GM23338 (cell line): ENCODE data around the gene ROS1. TPM values are rescaled to one million over a fixed set of nuclear protein-coding genes. Genes with fewer than 3 reads are reported as not detected.

Source experiments
- ATAC-seq: fragments of 200-7000 bp; cut with Tn5 transposase; 3 replicates; pipeline ENCODE4 v1.9.1; 2020
- DNase-seq: peaks from one replicate; pipeline ENCODE4 v3.0.0-alpha.2; 2015; ENCODE audit warnings: low spot score
- H2AFZ ChIP-seq: fragments of 200-600 bp; sonication (generic); 2 replicates; pipeline ENCODE4 v1.8.0; 2016; ENCODE audit warnings: antibody characterized with exemption, mild to moderate bottlenecking, moderate library complexity
- H3F3A ChIP-seq: fragments of 200-600 bp; sonication (generic); replicated peaks from 2 replicates; pipeline ENCODE4 v1.8.0; 2017; ENCODE audit warnings: antibody characterized with exemption, mixed run types, low read depth
- H3K27ac ChIP-seq: fragments of 200-600 bp; sonication (generic); 2 replicates; pipeline ENCODE4 v1.6.1; 2016; ENCODE audit warnings: low read depth
- H3K27me3 ChIP-seq: fragments of 200-600 bp; sonication (generic); 2 replicates; pipeline ENCODE4 v1.8.0; 2016; ENCODE audit warnings: mild to moderate bottlenecking, mixed run types, moderate library complexity; ENCODE audit not compliant: insufficient read depth
- H3K36me3 ChIP-seq: fragments of 200-600 bp; sonication (generic); 2 replicates; pipeline ENCODE4 v1.8.0; 2016; ENCODE audit warnings: mild to moderate bottlenecking; ENCODE audit not compliant: insufficient read depth
- H3K4me1 ChIP-seq: fragments of 200-600 bp; sonication (generic); 2 replicates; pipeline ENCODE4 v1.8.0; 2016; ENCODE audit warnings: mild to moderate bottlenecking, moderate library complexity; ENCODE audit not compliant: insufficient read depth
- H3K4me2 ChIP-seq: fragments of 200-600 bp; sonication (generic); 2 replicates; pipeline ENCODE4 v1.7.1; 2017; ENCODE audit warnings: mixed run types
- H3K4me3 ChIP-seq: fragments of 200-600 bp; sonication (generic); 2 replicates; pipeline ENCODE4 v1.6.1; 2016; ENCODE audit warnings: mixed run types
- H3K79me2 ChIP-seq: fragments of 200-600 bp; sonication (generic); replicated peaks from 2 replicates; pipeline ENCODE4 v1.8.0; 2017; ENCODE audit warnings: mild to moderate bottlenecking; ENCODE audit not compliant: insufficient read depth
- H3K9me2 ChIP-seq: fragments of 200-600 bp; sonication (generic); 2 replicates; pipeline ENCODE4 v1.8.0; 2017; ENCODE audit not compliant: insufficient read depth
- H4K20me1 ChIP-seq: fragments of 200-600 bp; sonication (generic); replicated peaks from 2 replicates; pipeline ENCODE4 v1.8.0; 2017; ENCODE audit warnings: mild to moderate bottlenecking; ENCODE audit not compliant: insufficient read depth
- H3K27ac Mint-ChIP-seq: 2 replicates; pipeline ENCODE4 v1.8.0; 2020; ENCODE audit warnings: inconsistent platforms, mild to moderate bottlenecking, moderate library complexity, mixed read lengths
- H3K27me3 Mint-ChIP-seq: 3 replicates; pipeline ENCODE4 v1.8.0; 2022; ENCODE audit warnings: low read depth, mild to moderate bottlenecking, moderate library complexity, mixed read lengths, inconsistent platforms; ENCODE audit not compliant: insufficient read depth, poor library complexity
- H3K36me3 Mint-ChIP-seq: 3 replicates; pipeline ENCODE4 v1.8.0; 2021; ENCODE audit warnings: low read depth, mild to moderate bottlenecking, inconsistent platforms, moderate library complexity, mixed read lengths
- H3K4me1 Mint-ChIP-seq: 3 replicates; pipeline ENCODE4 v1.8.0; 2020; ENCODE audit warnings: mild to moderate bottlenecking, inconsistent platforms, mixed read lengths
- H3K4me3 Mint-ChIP-seq: 3 replicates; pipeline ENCODE4 v1.8.0; 2021; ENCODE audit warnings: moderate library complexity, mild to moderate bottlenecking, inconsistent platforms, mixed read lengths
- H3K9me3 Mint-ChIP-seq: 3 replicates; pipeline ENCODE4 v1.8.0; 2020; ENCODE audit warnings: moderate library complexity, mild to moderate bottlenecking, inconsistent platforms, mixed read lengths
- CREB1 ChIP-seq: fragments of 250-450 bp; sonication (Bioruptor Pico); IDR thresholded peaks from 2 replicates; pipeline ENCODE4 v1.5.0; 2020; ENCODE audit warnings: low read depth, mild to moderate bottlenecking, moderate library complexity
- CTCF ChIP-seq, 2 experiments: fragments of 200-600 bp in 1 of 2; sonication (generic) in 1 of 2; conservative IDR thresholded peaks; 2 replicates each; pipeline versions ENCODE4 v1.5.1 to v1.6.1; 2016 to 2017; ENCODE audit warnings: antibody characterized with exemption in 2 of 2, low read depth in 2 of 2, mild to moderate bottlenecking in 2 of 2, moderate library complexity in 1 of 2
- ETS1 ChIP-seq: IDR thresholded peaks from 2 replicates; pipeline ENCODE4 v1.6.1; 2016; ENCODE audit warnings: antibody characterized with exemption
- EZH2 ChIP-seq: fragments of 200-600 bp; sonication (generic); IDR thresholded peaks from one replicate; pipeline ENCODE4 v1.8.0; 2017; ENCODE audit warnings: antibody characterized with exemption, mild to moderate bottlenecking, low read depth; ENCODE audit not compliant: unreplicated experiment
- EZH2phosphoT487 ChIP-seq: fragments of 200-600 bp; sonication (generic); IDR thresholded peaks from one replicate; pipeline ENCODE4 v1.8.1; 2018; ENCODE audit warnings: antibody characterized with exemption; ENCODE audit not compliant: unreplicated experiment
- JUNB ChIP-seq: IDR thresholded peaks from one replicate; pipeline ENCODE4 v1.6.1; 2016; ENCODE audit warnings: antibody characterized with exemption; ENCODE audit not compliant: unreplicated experiment
- NANOG ChIP-seq: IDR thresholded peaks from 2 replicates; pipeline ENCODE4 v1.6.1; 2016; ENCODE audit warnings: antibody characterized with exemption, borderline replicate concordance
- POLR2AphosphoS5 ChIP-seq: IDR thresholded peaks from 2 replicates; pipeline ENCODE4 v1.6.1; 2016; ENCODE audit warnings: antibody characterized with exemption, low read depth
- REST ChIP-seq: IDR thresholded peaks from one replicate; pipeline ENCODE4 v1.6.1; 2018; ENCODE audit warnings: antibody characterized with exemption; ENCODE audit not compliant: unreplicated experiment
- STAT1 ChIP-seq: IDR thresholded peaks from one replicate; pipeline ENCODE4 v1.6.1; 2016; ENCODE audit warnings: antibody characterized with exemption; ENCODE audit not compliant: unreplicated experiment
- ZNF114 ChIP-seq: fragments of 250-450 bp; sonication (Bioruptor Pico); IDR thresholded peaks from 2 replicates; pipeline ENCODE4 v1.5.0; 2020; ENCODE audit warnings: mild to moderate bottlenecking, moderate library complexity
- ZNF331 ChIP-seq: fragments of 250-450 bp; sonication (Bioruptor Pico); IDR thresholded peaks from 2 replicates; pipeline ENCODE4 v1.5.0; 2020; ENCODE audit warnings: low read depth, mild to moderate bottlenecking, moderate library complexity
- polyA plus RNA-seq: library from polyadenylated mRNA; unstranded; fragments of >200 nt; fragmentation: Nextera tagmentation; extraction: Ambion mirVana; gene quantifications from 2 replicates; pipeline ENCODE4 v1.2.1, GENCODE V29; 2016
- total RNA-seq: library from RNA; depleted of rRNA; stranded (reverse); fragments of >200 nt; shearing (Covaris generic); gene quantifications from 2 replicates; pipeline ENCODE4 v1.2.3, GENCODE V29; 2014
- TF ChIP-seq, protein P1 (sequence below): fragments of 250-450 bp; sonication (Bioruptor Pico); IDR thresholded peaks from 2 replicates; pipeline ENCODE4 v1.5.0; 2020; ENCODE audit warnings: mild to moderate bottlenecking, moderate library complexity

The ROS1 gene
- total and polyA plus RNA-seq, 2 experiments from 2014 or later, result not detected

GRCh38 chr6:117380298-117380697, 45.4 kb downstream of the ROS1 start:
- Histone ChIP-seq H3K27ac (no peak overlapping the region), H3K79me2 (no peaks in the 10 kb centered on the region), H3F3A (no peaks in the 10 kb centered on the region), H3K4me2 (no peak overlapping the region), H3K4me3 (no peak overlapping the region), H3K9me2 (no peaks in the 10 kb centered on the region), H3K36me3 (no peaks in the 10 kb centered on the region), H3K27me3 (no peaks in the 10 kb centered on the region), H4K20me1 (no peaks in the 10 kb centered on the region), H2AFZ (no peak overlapping the region), H3K4me1 (no peaks in the 10 kb centered on the region)
- no peaks in the 10 kb centered on the region for H3K4me1 Mint-ChIP-seq
- H3K27me3 Mint-ChIP-seq, result no peaks in the 10 kb centered on the region
- DNase-seq (no peak), ATAC-seq (no peak)
- no peak overlapping the region for H3K27ac Mint-ChIP-seq
- H3K4me3 Mint-ChIP-seq, result no peak overlapping the region
- no peaks in the 10 kb centered on the region for H3K9me3 Mint-ChIP-seq
- no peak for TF ChIP-seq CREB1 (CRISPR knock-in tag)
- TF ChIP-seq, protein P1, sequence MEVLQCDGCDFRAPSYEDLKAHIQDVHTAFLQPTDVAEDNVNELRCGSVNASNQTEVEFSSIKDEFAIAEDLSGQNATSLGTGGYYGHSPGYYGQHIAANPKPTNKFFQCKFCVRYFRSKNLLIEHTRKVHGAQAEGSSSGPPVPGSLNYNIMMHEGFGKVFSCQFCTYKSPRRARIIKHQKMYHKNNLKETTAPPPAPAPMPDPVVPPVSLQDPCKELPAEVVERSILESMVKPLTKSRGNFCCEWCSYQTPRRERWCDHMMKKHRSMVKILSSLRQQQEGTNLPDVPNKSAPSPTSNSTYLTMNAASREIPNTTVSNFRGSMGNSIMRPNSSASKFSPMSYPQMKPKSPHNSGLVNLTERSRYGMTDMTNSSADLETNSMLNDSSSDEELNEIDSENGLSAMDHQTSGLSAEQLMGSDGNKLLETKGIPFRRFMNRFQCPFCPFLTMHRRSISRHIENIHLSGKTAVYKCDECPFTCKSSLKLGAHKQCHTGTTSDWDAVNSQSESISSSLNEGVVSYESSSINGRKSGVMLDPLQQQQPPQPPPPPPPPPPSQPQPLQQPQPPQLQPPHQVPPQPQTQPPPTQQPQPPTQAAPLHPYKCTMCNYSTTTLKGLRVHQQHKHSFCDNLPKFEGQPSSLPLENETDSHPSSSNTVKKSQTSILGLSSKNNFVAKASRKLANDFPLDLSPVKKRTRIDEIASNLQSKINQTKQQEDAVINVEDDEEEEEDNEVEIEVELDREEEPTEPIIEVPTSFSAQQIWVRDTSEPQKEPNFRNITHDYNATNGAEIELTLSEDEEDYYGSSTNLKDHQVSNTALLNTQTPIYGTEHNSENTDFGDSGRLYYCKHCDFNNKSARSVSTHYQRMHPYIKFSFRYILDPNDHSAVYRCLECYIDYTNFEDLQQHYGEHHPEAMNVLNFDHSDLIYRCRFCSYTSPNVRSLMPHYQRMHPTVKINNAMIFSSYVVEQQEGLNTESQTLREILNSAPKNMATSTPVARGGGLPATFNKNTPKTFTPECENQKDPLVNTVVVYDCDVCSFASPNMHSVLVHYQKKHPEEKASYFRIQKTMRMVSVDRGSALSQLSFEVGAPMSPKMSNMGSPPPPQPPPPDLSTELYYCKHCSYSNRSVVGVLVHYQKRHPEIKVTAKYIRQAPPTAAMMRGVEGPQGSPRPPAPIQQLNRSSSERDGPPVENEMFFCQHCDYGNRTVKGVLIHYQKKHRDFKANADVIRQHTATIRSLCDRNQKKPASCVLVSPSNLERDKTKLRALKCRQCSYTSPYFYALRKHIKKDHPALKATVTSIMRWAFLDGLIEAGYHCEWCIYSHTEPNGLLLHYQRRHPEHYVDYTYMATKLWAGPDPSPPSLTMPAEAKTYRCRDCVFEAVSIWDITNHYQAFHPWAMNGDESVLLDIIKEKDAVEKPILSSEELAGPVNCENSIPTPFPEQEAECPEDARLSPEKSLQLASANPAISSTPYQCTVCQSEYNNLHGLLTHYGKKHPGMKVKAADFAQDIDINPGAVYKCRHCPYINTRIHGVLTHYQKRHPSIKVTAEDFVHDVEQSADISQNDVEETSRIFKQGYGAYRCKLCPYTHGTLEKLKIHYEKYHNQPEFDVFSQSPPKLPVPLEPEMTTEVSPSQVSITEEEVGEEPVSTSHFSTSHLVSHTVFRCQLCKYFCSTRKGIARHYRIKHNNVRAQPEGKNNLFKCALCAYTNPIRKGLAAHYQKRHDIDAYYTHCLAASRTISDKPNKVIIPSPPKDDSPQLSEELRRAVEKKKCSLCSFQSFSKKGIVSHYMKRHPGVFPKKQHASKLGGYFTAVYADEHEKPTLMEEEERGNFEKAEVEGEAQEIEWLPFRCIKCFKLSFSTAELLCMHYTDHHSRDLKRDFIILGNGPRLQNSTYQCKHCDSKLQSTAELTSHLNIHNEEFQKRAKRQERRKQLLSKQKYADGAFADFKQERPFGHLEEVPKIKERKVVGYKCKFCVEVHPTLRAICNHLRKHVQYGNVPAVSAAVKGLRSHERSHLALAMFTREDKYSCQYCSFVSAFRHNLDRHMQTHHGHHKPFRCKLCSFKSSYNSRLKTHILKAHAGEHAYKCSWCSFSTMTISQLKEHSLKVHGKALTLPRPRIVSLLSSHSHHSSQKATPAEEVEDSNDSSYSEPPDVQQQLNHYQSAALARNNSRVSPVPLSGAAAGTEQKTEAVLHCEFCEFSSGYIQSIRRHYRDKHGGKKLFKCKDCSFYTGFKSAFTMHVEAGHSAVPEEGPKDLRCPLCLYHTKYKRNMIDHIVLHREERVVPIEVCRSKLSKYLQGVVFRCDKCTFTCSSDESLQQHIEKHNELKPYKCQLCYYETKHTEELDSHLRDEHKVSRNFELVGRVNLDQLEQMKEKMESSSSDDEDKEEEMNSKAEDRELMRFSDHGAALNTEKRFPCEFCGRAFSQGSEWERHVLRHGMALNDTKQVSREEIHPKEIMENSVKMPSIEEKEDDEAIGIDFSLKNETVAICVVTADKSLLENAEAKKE (CRISPR knock-in tag), result no peak
- no peak for TF ChIP-seq EZH2phosphoT487
- TF ChIP-seq CTCF (conservative IDR thresholded peaks at IDR 0.05; ENCODE audit: low read depth in 2 of 2), result no peak
- no peak for TF ChIP-seq STAT1
- TF ChIP-seq POLR2AphosphoS5, result no peak
- no peak for TF ChIP-seq EZH2
- no peak for TF ChIP-seq ZNF331 (CRISPR knock-in tag)
- TF ChIP-seq NANOG, result no peak
- no peak for TF ChIP-seq REST
- no peak for TF ChIP-seq JUNB
- no peak for TF ChIP-seq ZNF114 (CRISPR knock-in tag)
- TF ChIP-seq ETS1, result no peak
- no peaks in the 10 kb centered on the region for H3K36me3 Mint-ChIP-seq
